Prostate gland (tissue), 2 donors: ENCODE results near the gene CHCHD6.

Experiments
- POLR2AphosphoS5 ChIP-seq: sonication (generic); formaldehyde crosslinking; IDR thresholded peaks from one replicate; pipeline ENCODE4 v1.6.1; 2017; ENCODE audit warnings: antibody characterized with exemption
- TF ChIP-seq, protein P1 (sequence below), 4 experiments: fragments of 200-600 bp in 2 of 4; fragments of 450-650 bp in 2 of 4; sonication (generic) in 2 of 4; IDR thresholded peaks; 1 replicate in 3 of 4; 2 replicates in 1 of 4; pipeline ENCODE4 v1.5.1; 2016 to 2019; ENCODE audit warnings: antibody characterized with exemption in 4 of 4, mild to moderate bottlenecking in 2 of 4, moderate library complexity in 2 of 4

- TF ChIP-seq, protein P1, sequence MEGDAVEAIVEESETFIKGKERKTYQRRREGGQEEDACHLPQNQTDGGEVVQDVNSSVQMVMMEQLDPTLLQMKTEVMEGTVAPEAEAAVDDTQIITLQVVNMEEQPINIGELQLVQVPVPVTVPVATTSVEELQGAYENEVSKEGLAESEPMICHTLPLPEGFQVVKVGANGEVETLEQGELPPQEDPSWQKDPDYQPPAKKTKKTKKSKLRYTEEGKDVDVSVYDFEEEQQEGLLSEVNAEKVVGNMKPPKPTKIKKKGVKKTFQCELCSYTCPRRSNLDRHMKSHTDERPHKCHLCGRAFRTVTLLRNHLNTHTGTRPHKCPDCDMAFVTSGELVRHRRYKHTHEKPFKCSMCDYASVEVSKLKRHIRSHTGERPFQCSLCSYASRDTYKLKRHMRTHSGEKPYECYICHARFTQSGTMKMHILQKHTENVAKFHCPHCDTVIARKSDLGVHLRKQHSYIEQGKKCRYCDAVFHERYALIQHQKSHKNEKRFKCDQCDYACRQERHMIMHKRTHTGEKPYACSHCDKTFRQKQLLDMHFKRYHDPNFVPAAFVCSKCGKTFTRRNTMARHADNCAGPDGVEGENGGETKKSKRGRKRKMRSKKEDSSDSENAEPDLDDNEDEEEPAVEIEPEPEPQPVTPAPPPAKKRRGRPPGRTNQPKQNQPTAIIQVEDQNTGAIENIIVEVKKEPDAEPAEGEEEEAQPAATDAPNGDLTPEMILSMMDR (IDR thresholded peaks at IDR 0.05), result peak in 1 of 4 experiments; percentile 2
- TF ChIP-seq POLR2AphosphoS5, result no peak
These were observed 252.3 kb downstream of the CHCHD6 start for GRCh38 chr3:126956361-126956760.
